Esophagus squamous epithelium (tissue), 4 donors: ENCODE results near the gene CD302.

ENCODE experiments used
- CTCF ChIP-seq, 6 experiments: fragments of 450-650 bp in 4 of 6; fragments of 200-600 bp in 2 of 6; sonication (generic) in 2 of 6; IDR thresholded peaks; one replicate each; pipeline ENCODE4 v1.5.1; 2016 to 2019; ENCODE audit warnings: antibody characterized with exemption in 6 of 6, mild to moderate bottlenecking in 4 of 6, moderate library complexity in 4 of 6
- POLR2A ChIP-seq, 4 donors: fragments of 450-650 bp; IDR thresholded peaks; one replicate each; pipeline ENCODE4 v1.6.1; 2017; ENCODE audit warnings: antibody characterized with exemption in 4 of 4, mild to moderate bottlenecking in 4 of 4, moderate library complexity in 3 of 4

GRCh38 chr2:159738509-159739390 lies 59.3 kb downstream of the CD302 start:
- TF ChIP-seq CTCF (IDR thresholded peaks at IDR 0.05) = no peak
- TF ChIP-seq POLR2A (IDR thresholded peaks at IDR 0.05) = no peak
